Fibroblast of skin of back (primary cell): Measurements from ENCODE around the gene LLPH. TPM values are rescaled to one million over a fixed set of nuclear protein-coding genes. Genes with fewer than 3 reads are reported as not detected.
"Not testable (repeated sequence)": the region's sequence is repeated elsewhere in the genome, so short reads cannot be mapped to it uniquely, and the experiment has no call there.

Experiments
- DNase-seq: peaks from one replicate; pipeline ENCODE4 v3.0.0-alpha.2; 2013
- polyA plus RNA-seq, 2 experiments: library from polyadenylated mRNA; unstranded; fragments of 120-200 nt; gene quantifications; one replicate each; pipeline ENCODE4 v1.2.1, GENCODE V29; 2013; ENCODE audit not compliant: insufficient read length in 2 of 2

The LLPH gene
- 38.4 TPM for polyA plus RNA-seq (2013, experiment 1 of 2; ENCODE audit: insufficient read length)
- 27.4 TPM for polyA plus RNA-seq (2013, experiment 2 of 2; ENCODE audit: insufficient read length)

GRCh38 chr12:66130267-66131066 is at the start of gene LLPH:
TSS of gene LLPH (minus strand) at chr12:66130750. CDS start at chr12:66129106, 1,644 bp downstream.
- peak; percentile 92 for DNase-seq

- DNase-seq: no peak
Measured at GRCh38 chr12:66176105-66176900, 45.8 kb upstream of the LLPH start.

- DNase-seq: not testable (repeated sequence)
Measured at GRCh38 chr12:66174391-66175325, 44.1 kb upstream of the LLPH start.

- no peak for DNase-seq
Measured at GRCh38 chr12:66170606-66171005, 40.1 kb upstream of the LLPH start.

GRCh38 chr12:66169221-66170170 is 38.9 kb upstream of the LLPH start, which contains the start of gene TMBIM4:
TSS of gene TMBIM4 (minus strand) at chr12:66169996. CDS start at chr12:66169951, 45 bp downstream.
- peak; percentile 96 for DNase-seq

GRCh38 chr12:66168410-66168809 is 37.9 kb upstream of the LLPH start:
- DNase-seq: no peak

- DNase-seq: no peak
Measured at GRCh38 chr12:66166561-66166960, 36.0 kb upstream of the LLPH start.

GRCh38 chr12:66165141-66165540 is 34.6 kb upstream of the LLPH start:
- no peak for DNase-seq

GRCh38 chr12:66164349-66164821 is 33.8 kb upstream of the LLPH start:
- no peak for DNase-seq

GRCh38 chr12:66163289-66163688 is 32.7 kb upstream of the LLPH start:
- no peak for DNase-seq

GRCh38 chr12:66162701-66163100 is 32.2 kb upstream of the LLPH start:
- no peak for DNase-seq

- no peak for DNase-seq
Measured at GRCh38 chr12:66160704-66161103, 30.2 kb upstream of the LLPH start.

- no peak for DNase-seq
Measured at GRCh38 chr12:66159123-66159522, 28.6 kb upstream of the LLPH start.

GRCh38 chr12:66156654-66157053 is 26.1 kb upstream of the LLPH start:
- no peak for DNase-seq

- DNase-seq: no peak
Measured at GRCh38 chr12:66154776-66155175, 24.2 kb upstream of the LLPH start.

GRCh38 chr12:66152732-66153131 is 22.2 kb upstream of the LLPH start:
- peak; percentile 25 for DNase-seq

GRCh38 chr12:66149702-66150398 is 19.3 kb upstream of the LLPH start:
- no peak for DNase-seq

- DNase-seq: peak; percentile 65
Measured at GRCh38 chr12:66144791-66145754, 14.5 kb upstream of the LLPH start.

- DNase-seq: no peak
Measured at GRCh38 chr12:66143868-66144267, 13.3 kb upstream of the LLPH start.
